Lower leg skin (tissue), 3 donors: ENCODE data around the gene HOXA5.

Source experiments
- POLR2A ChIP-seq, 2 donors: fragments of 450-650 bp; IDR thresholded peaks; one replicate each; pipeline ENCODE4 v1.6.1; 2016 to 2017; ENCODE audit warnings: antibody characterized with exemption in 2 of 2, mild to moderate bottlenecking in 1 of 2, moderate library complexity in 1 of 2
- TF ChIP-seq, protein P1 (sequence below), 3 donors: fragments of 450-650 bp; IDR thresholded peaks; one replicate each; pipeline ENCODE4 v1.5.1; 2016; ENCODE audit warnings: antibody characterized with exemption in 3 of 3, mild to moderate bottlenecking in 3 of 3, moderate library complexity in 2 of 3

DNA sequence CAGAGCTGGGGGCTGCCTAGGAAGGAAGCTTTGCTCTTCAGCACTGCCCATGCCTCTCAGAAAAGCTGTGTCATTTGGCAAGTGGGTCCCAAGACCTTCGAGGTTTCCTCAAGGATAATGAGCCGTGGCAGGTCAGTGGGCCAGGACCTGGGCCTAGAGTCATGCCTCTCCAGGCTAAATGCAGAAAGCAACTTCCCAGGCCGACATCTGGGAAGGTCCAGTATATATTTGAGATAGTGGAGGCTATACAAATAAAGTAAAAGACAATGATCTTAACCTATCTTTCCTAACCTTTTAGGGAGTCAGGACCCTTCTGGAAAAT, 33.0 kb upstream of the HOXA5 start:
- TF ChIP-seq, protein P1, sequence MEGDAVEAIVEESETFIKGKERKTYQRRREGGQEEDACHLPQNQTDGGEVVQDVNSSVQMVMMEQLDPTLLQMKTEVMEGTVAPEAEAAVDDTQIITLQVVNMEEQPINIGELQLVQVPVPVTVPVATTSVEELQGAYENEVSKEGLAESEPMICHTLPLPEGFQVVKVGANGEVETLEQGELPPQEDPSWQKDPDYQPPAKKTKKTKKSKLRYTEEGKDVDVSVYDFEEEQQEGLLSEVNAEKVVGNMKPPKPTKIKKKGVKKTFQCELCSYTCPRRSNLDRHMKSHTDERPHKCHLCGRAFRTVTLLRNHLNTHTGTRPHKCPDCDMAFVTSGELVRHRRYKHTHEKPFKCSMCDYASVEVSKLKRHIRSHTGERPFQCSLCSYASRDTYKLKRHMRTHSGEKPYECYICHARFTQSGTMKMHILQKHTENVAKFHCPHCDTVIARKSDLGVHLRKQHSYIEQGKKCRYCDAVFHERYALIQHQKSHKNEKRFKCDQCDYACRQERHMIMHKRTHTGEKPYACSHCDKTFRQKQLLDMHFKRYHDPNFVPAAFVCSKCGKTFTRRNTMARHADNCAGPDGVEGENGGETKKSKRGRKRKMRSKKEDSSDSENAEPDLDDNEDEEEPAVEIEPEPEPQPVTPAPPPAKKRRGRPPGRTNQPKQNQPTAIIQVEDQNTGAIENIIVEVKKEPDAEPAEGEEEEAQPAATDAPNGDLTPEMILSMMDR (IDR thresholded peaks at IDR 0.05): no peak
- no peak for TF ChIP-seq POLR2A (IDR thresholded peaks at IDR 0.05)
